IgD-negative memory B cell (primary cell): Measurements from ENCODE around the gene OLIG1. TPM values are rescaled to one million over a fixed set of nuclear protein-coding genes. Genes with fewer than 3 reads are reported as not detected.

Source experiments
- H3K27ac Mint-ChIP-seq, 3 donors: one replicate each; pipeline ENCODE4 v1.8.0; 2020 to 2022; ENCODE audit warnings: mild to moderate bottlenecking in 3 of 3, mixed read lengths in 3 of 3, moderate library complexity in 1 of 3
- H3K27me3 Mint-ChIP-seq: one replicate; pipeline ENCODE4 v1.8.0; 2021; ENCODE audit warnings: mixed read lengths
- H3K36me3 Mint-ChIP-seq: one replicate; pipeline ENCODE4 v1.8.0; 2020; ENCODE audit warnings: mild to moderate bottlenecking, mixed read lengths
- H3K4me1 Mint-ChIP-seq, 3 donors: one replicate each; pipeline ENCODE4 v1.8.0; 2020 to 2022; ENCODE audit warnings: mixed read lengths in 3 of 3, mild to moderate bottlenecking in 1 of 3
- H3K4me3 Mint-ChIP-seq, 4 donors: one replicate each; pipeline ENCODE4 v1.8.0; 2020 to 2022; ENCODE audit warnings: mild to moderate bottlenecking in 4 of 4, mixed read lengths in 4 of 4, moderate library complexity in 3 of 4
- H3K9me3 Mint-ChIP-seq, 3 donors: one replicate each; pipeline ENCODE4 v1.8.0; 2020 to 2021; ENCODE audit warnings: mixed read lengths in 3 of 3, mild to moderate bottlenecking in 1 of 3
- polyA plus RNA-seq: library from polyadenylated mRNA; unstranded; fragments of 300-500 nt; fragmentation: Illumina TruSeq; gene quantifications from one replicate; pipeline ENCODE4 v1.2.3, GENCODE V29; 2021

The OLIG1 gene
- polyA plus RNA-seq, 1 donor from 2014 or later = not detected

- H3K4me1 Mint-ChIP-seq = peaks cover 6 to 18% (median 13%) of the 10 kb centered on the region in 3 donors
- H3K27ac Mint-ChIP-seq = peak overlapping the region in 1 of 3 donors; percentile 85
These were observed 42.3 kb upstream of the OLIG1 start for GRCh38 chr21:33027401-33028286.

GRCh38 chr21:33028287-33028670 is 41.7 kb upstream of the OLIG1 start:
- H3K4me1 Mint-ChIP-seq = peaks cover 6 to 17% (median 13%) of the 10 kb centered on the region in 3 donors
- peak overlapping the region in 3 of 4 donors; percentile 38 to 81 (median 78) for H3K4me3 Mint-ChIP-seq
- H3K36me3 Mint-ChIP-seq = no peaks in the 10 kb centered on the region
- H3K27ac Mint-ChIP-seq = peak overlapping the region in 2 of 3 donors; percentile 80 to 85
- peaks cover 65% of the 10 kb centered on the region for H3K27me3 Mint-ChIP-seq
- H3K9me3 Mint-ChIP-seq = peaks cover 0 to 3% (median 0%) of the 10 kb centered on the region in 3 donors

More at GRCh38 chr21:33027401-33028286, 42.3 kb upstream of the OLIG1 start:
- H3K4me3 Mint-ChIP-seq = peak overlapping the region in 2 of 4 donors; percentile 38 to 81
- H3K27me3 Mint-ChIP-seq = peaks cover 66% of the 10 kb centered on the region
- peaks cover 0 to 3% (median 0%) of the 10 kb centered on the region in 3 donors for H3K9me3 Mint-ChIP-seq
- no peaks in the 10 kb centered on the region for H3K36me3 Mint-ChIP-seq

GRCh38 chr21:33028773-33029384 is 41.1 kb upstream of the OLIG1 start:
- peaks cover 6 to 17% (median 13%) of the 10 kb centered on the region in 3 donors for H3K4me1 Mint-ChIP-seq
- H3K9me3 Mint-ChIP-seq = peaks cover 0 to 3% (median 0%) of the 10 kb centered on the region in 3 donors
- H3K4me3 Mint-ChIP-seq = peak overlapping the region in 3 of 4 donors; percentile 57 to 70 (median 58)
- peak overlapping the region in 2 of 3 donors; percentile 67 to 85 for H3K27ac Mint-ChIP-seq
- H3K27me3 Mint-ChIP-seq = peaks cover 60% of the 10 kb centered on the region
- H3K36me3 Mint-ChIP-seq = no peaks in the 10 kb centered on the region

GRCh38 chr21:33029385-33029921 is 40.5 kb upstream of the OLIG1 start:
- H3K36me3 Mint-ChIP-seq = no peaks in the 10 kb centered on the region
- peaks cover 4 to 13% (median 13%) of the 10 kb centered on the region in 3 donors for H3K4me1 Mint-ChIP-seq
- no peak overlapping the region for H3K27ac Mint-ChIP-seq
- peak overlapping the region in 1 of 4 donors; percentile 5 for H3K4me3 Mint-ChIP-seq
- peaks cover 0 to 3% (median 0%) of the 10 kb centered on the region in 3 donors for H3K9me3 Mint-ChIP-seq
- H3K27me3 Mint-ChIP-seq = peaks cover 54% of the 10 kb centered on the region

GRCh38 chr21:33029975-33030461 is 39.9 kb upstream of the OLIG1 start:
- Mint-ChIP-seq H3K36me3 (no peaks in the 10 kb centered on the region), H3K4me1 (peaks cover 4 to 13% (median 13%) of the 10 kb centered on the region in 3 donors), H3K9me3 (peaks cover 0 to 3% (median 0%) of the 10 kb centered on the region in 3 donors), H3K4me3 (peak overlapping the region in 1 of 4 donors; percentile 55), H3K27ac (no peak overlapping the region), H3K27me3 (peaks cover 52% of the 10 kb centered on the region)

GRCh38 chr21:33030633-33031032 is 39.3 kb upstream of the OLIG1 start:
- Mint-ChIP-seq H3K9me3 (peaks cover 0 to 3% (median 0%) of the 10 kb centered on the region in 3 donors), H3K27me3 (peaks cover 52% of the 10 kb centered on the region), H3K4me3 (no peak overlapping the region), H3K27ac (no peak overlapping the region), H3K4me1 (peaks cover 4 to 13% (median 13%) of the 10 kb centered on the region in 3 donors), H3K36me3 (no peaks in the 10 kb centered on the region)

- peaks cover 0 to 3% (median 0%) of the 10 kb centered on the region in 3 donors for H3K9me3 Mint-ChIP-seq
- H3K36me3 Mint-ChIP-seq = no peaks in the 10 kb centered on the region
- H3K27me3 Mint-ChIP-seq = peaks cover 46% of the 10 kb centered on the region
- peaks cover 0 to 10% (median 9%) of the 10 kb centered on the region in 3 donors for H3K4me1 Mint-ChIP-seq
- H3K4me3 Mint-ChIP-seq = peak overlapping the region in 1 of 4 donors; percentile 45
- H3K27ac Mint-ChIP-seq = no peak overlapping the region
These were observed 38.6 kb upstream of the OLIG1 start for GRCh38 chr21:33031152-33031911.

- no peaks in the 10 kb centered on the region for H3K36me3 Mint-ChIP-seq
- no peak overlapping the region for H3K4me3 Mint-ChIP-seq
- H3K27me3 Mint-ChIP-seq = peaks cover 41% of the 10 kb centered on the region
- H3K27ac Mint-ChIP-seq = no peak overlapping the region
- H3K4me1 Mint-ChIP-seq = peaks cover 0 to 17% (median 9%) of the 10 kb centered on the region in 3 donors
- peaks cover 0 to 2% (median 0%) of the 10 kb centered on the region in 3 donors for H3K9me3 Mint-ChIP-seq
These were observed 37.4 kb upstream of the OLIG1 start for GRCh38 chr21:33032434-33033047.

- no peaks in the 10 kb centered on the region for H3K36me3 Mint-ChIP-seq
- peaks cover 0 to 15% (median 7%) of the 10 kb centered on the region in 3 donors for H3K4me1 Mint-ChIP-seq
- H3K27me3 Mint-ChIP-seq = peaks cover 39% of the 10 kb centered on the region
- no peak overlapping the region for H3K4me3 Mint-ChIP-seq
- no peak overlapping the region for H3K27ac Mint-ChIP-seq
- H3K9me3 Mint-ChIP-seq = no peaks in the 10 kb centered on the region
These were observed 36.6 kb upstream of the OLIG1 start for GRCh38 chr21:33033094-33033951.

GRCh38 chr21:33033961-33034413 is 36.0 kb upstream of the OLIG1 start:
- H3K27me3 Mint-ChIP-seq = peaks cover 37% of the 10 kb centered on the region
- H3K4me3 Mint-ChIP-seq = no peak overlapping the region
- H3K36me3 Mint-ChIP-seq = no peaks in the 10 kb centered on the region
- H3K4me1 Mint-ChIP-seq = peaks cover 0 to 10% (median under 1%) of the 10 kb centered on the region in 3 donors
- no peak overlapping the region for H3K27ac Mint-ChIP-seq
- H3K9me3 Mint-ChIP-seq = no peaks in the 10 kb centered on the region

- no peak overlapping the region for H3K27ac Mint-ChIP-seq
- no peak overlapping the region for H3K4me3 Mint-ChIP-seq
- H3K9me3 Mint-ChIP-seq = no peaks in the 10 kb centered on the region
- H3K4me1 Mint-ChIP-seq = peaks cover 0 to 8% (median 0%) of the 10 kb centered on the region in 3 donors
- no peaks in the 10 kb centered on the region for H3K36me3 Mint-ChIP-seq
- H3K27me3 Mint-ChIP-seq = peaks cover 29% of the 10 kb centered on the region
These were observed 34.8 kb upstream of the OLIG1 start for GRCh38 chr21:33035147-33035546.

GRCh38 chr21:33036430-33037162 is 33.3 kb upstream of the OLIG1 start:
- Mint-ChIP-seq H3K9me3 (no peaks in the 10 kb centered on the region), H3K4me3 (no peak overlapping the region), H3K36me3 (no peaks in the 10 kb centered on the region), H3K27ac (no peak overlapping the region), H3K4me1 (peaks cover 0 to 8% (median 0%) of the 10 kb centered on the region in 3 donors), H3K27me3 (peaks cover 28% of the 10 kb centered on the region)
